Ectodermal cell (in vitro differentiated cells): Measurements from ENCODE around the gene PLA2G2F.

Experiments used
- H3K27ac ChIP-seq: 2 replicates; pipeline ENCODE4 v1.7.0; 2013; ENCODE audit warnings: mild to moderate bottlenecking, low read depth, low read length; ENCODE audit not compliant: insufficient read depth, poor library complexity, severe bottlenecking
- H3K27me3 ChIP-seq: 2 replicates; pipeline ENCODE4 v1.7.0; 2013; ENCODE audit warnings: mild to moderate bottlenecking, low read length; ENCODE audit not compliant: insufficient read depth, control insufficient read depth, poor library complexity, severe bottlenecking
- H3K36me3 ChIP-seq: one replicate; pipeline ENCODE4 v1.7.0; 2013; ENCODE audit warnings: low read length; ENCODE audit not compliant: control insufficient read depth, insufficient read depth
- H3K4me1 ChIP-seq: one replicate; pipeline ENCODE4 v1.7.0; 2013; ENCODE audit warnings: low read length; ENCODE audit not compliant: control insufficient read depth, insufficient read depth
- H3K4me3 ChIP-seq: 2 replicates; pipeline ENCODE4 v1.7.0; 2013; ENCODE audit warnings: low read depth, low read length, control low read depth; ENCODE audit not compliant: insufficient read depth
- H3K9me3 ChIP-seq: 2 replicates; pipeline ENCODE4 v1.7.0; 2013; ENCODE audit warnings: mild to moderate bottlenecking, low read length, moderate library complexity; ENCODE audit not compliant: control insufficient read depth
- WGBS, 2 experiments: methylation state at CpG; one replicate each; pipeline ENCODE4 v1.1.7; 2013; ENCODE audit warnings: missing lambda C conversion rate in 2 of 2; 5-methylcytosine and 5-hydroxymethylcytosine counted together

Gene PLA2G2F

DNA sequence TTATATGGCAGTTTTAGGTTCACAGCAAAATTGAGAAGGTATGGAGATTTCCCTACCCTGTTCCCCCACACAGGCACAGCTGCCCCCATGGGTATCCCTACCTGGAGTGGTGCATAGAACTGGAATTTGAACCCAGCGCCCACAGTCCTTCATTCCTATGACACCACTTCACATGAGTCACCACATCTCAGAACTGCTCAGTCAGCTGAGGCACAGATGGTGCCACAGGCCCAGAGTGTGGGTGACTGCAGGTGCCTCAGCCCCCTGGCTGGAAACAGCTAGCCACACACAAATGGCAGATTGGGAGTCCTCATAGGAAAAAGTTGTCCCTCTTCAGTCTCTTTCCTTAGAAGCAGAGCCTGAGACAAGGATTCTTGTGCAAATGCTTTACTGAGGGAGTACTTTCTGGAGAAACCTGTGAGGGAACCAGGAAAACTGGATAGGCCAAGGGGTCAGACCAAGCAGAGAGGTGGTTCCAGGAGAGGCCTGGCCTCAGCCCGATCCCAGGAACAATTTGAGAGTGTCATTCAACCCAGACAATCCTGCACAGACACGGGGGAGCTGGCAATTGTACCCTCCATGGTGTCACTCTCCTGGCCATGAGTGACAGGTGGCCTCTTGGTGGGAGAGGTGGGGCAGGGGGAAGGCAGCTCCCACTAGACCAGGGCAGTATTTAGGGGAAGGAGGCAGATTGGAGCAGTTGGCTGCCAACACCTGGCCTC, 26.7 kb upstream of the PLA2G2F start:
- Histone ChIP-seq H3K4me3 (no peak overlapping the region), H3K4me1 (no peaks in the 10 kb centered on the region), H3K27ac (no peak overlapping the region), H3K9me3 (no peaks in the 10 kb centered on the region), H3K36me3 (no peaks in the 10 kb centered on the region), H3K27me3 (no peaks in the 10 kb centered on the region)
- 90 to 94% methylated on average over 3 of the region's 3 CpGs for WGBS, 2 experiments

- H3K4me3 ChIP-seq = no peak overlapping the region
- H3K27ac ChIP-seq = no peak overlapping the region
- no peaks in the 10 kb centered on the region for H3K27me3 ChIP-seq
- no peaks in the 10 kb centered on the region for H3K4me1 ChIP-seq
- WGBS, 2 experiments = 76% methylated on average over 15 of the region's 15 CpGs
- no peaks in the 10 kb centered on the region for H3K36me3 ChIP-seq
- no peaks in the 10 kb centered on the region for H3K9me3 ChIP-seq
These were observed 25.0 kb upstream of the PLA2G2F start for GRCh38 chr1:20114021-20114648.

DNA sequence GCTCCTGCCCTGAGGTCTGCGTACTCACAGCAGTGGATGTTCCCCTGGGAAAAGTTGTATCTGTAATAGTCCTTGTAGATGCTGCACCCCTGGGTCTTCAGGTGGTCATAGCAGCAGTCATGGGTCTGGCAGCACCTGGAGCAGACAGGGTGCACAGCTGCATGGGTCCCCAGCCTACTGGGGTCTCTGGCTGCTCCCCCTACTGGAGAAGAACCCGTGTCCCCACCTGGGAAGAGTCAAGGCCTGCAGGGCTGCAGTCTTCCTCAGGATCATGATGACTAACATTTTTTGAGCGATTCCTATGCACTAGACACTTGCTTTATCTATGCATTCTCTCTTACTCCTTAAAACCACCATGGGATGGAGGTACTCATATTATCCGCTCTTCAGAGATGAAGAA, 23.6 kb upstream of the PLA2G2F start:
- WGBS, 2 experiments = 88 to 89% methylated on average over 4 of the region's 4 CpGs
- Histone ChIP-seq H3K4me3 (no peak overlapping the region), H3K4me1 (no peaks in the 10 kb centered on the region), H3K9me3 (no peaks in the 10 kb centered on the region), H3K27me3 (no peaks in the 10 kb centered on the region), H3K36me3 (no peaks in the 10 kb centered on the region), H3K27ac (no peak overlapping the region)

GRCh38 chr1:20115916-20116315, 23.2 kb upstream of the PLA2G2F start:
- Histone ChIP-seq H3K9me3 (no peaks in the 10 kb centered on the region), H3K4me3 (no peak overlapping the region), H3K27ac (no peak overlapping the region), H3K27me3 (no peaks in the 10 kb centered on the region), H3K4me1 (no peaks in the 10 kb centered on the region), H3K36me3 (no peaks in the 10 kb centered on the region)
- WGBS, 2 experiments = 92 to 93% methylated on average over 7 of the region's 7 CpGs

GRCh38 chr1:20117236-20117635, 21.9 kb upstream of the PLA2G2F start:
- H3K27ac ChIP-seq = no peak overlapping the region
- H3K4me1 ChIP-seq = no peaks in the 10 kb centered on the region
- no peak overlapping the region for H3K4me3 ChIP-seq
- H3K9me3 ChIP-seq = no peaks in the 10 kb centered on the region
- no peaks in the 10 kb centered on the region for H3K36me3 ChIP-seq
- H3K27me3 ChIP-seq = no peaks in the 10 kb centered on the region

DNA sequence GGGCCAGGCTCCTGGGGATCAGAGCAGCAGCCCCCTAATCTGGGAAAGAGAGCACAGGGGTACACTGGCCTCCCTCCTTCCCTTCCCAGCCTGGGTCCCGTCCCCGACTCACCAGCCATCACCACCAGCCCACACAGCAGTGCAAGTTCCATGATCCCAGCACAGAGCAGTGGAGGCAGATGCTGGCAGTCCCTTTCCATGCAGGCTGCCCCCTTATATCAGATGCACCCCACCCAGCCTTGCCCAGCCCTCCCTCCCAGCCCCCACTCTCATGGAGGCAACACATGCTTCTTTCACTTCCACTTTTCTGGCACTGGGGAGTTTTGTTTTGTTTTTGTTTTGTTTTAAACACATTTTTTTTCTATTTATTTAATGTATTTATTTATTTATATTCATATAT, 19.8 kb upstream of the PLA2G2F start, which contains the start of gene PLA2G2D:
Gene PLA2G2D, minus strand, starts transcription at position 190 of the 400 bp plus-strand sequence. Its CDS starts 38 bp downstream, at position 152.
- H3K9me3 ChIP-seq = no peaks in the 10 kb centered on the region
- no peak within 1 kb of the TSS for H3K27ac ChIP-seq
- WGBS, 2 experiments = 87 to 94% methylated on average over 2 of the region's 2 CpGs
- no peaks in the 10 kb centered on the region for H3K36me3 ChIP-seq
- no peak within 1 kb of the TSS for H3K4me3 ChIP-seq
- H3K4me1 ChIP-seq = no peaks in the 10 kb centered on the region
- H3K27me3 ChIP-seq = no peaks in the 10 kb centered on the region

- no peaks in the 10 kb centered on the region for H3K36me3 ChIP-seq
- no peak overlapping the region for H3K4me3 ChIP-seq
- H3K27ac ChIP-seq = no peak overlapping the region
- no peaks in the 10 kb centered on the region for H3K9me3 ChIP-seq
- no peaks in the 10 kb centered on the region for H3K4me1 ChIP-seq
- WGBS, 2 experiments = 92 to 93% methylated on average over 4 of the region's 4 CpGs
- no peaks in the 10 kb centered on the region for H3K27me3 ChIP-seq
These were observed 18.3 kb upstream of the PLA2G2F start for GRCh38 chr1:20120796-20121195.

DNA sequence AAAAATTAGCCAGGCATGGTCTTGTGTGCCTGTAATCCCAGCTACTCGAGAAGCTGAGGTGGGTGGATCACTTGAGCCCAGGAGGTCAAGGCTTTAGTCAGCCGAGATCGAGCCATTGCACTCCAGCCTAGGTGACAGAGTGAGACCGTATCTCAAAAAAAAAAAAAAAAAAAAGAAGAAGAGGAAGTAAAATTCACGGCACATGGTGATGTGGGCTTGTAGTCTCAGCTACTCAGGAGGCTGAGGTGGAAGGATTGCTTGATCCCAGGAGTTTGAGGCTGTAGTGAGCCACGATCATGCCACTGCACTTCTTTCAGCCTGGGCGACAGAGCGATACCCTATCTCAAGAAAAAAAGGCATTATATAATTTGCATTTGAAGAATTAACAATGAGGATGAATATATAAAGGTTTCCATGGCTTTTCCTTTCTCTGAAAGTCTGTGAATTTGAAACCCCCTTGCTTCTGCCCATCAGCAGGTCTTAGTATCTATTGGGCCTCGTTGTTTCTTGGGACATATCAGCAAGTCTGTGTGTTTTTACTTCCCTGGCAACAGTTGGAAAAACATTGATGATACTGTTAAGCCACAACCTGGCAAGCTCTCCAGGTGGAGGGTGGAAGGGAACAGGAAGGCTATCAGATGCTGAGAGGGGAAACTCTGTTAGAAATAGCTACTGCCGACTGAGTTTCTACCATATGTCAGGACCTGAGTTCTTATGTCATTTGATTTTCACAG, 15.2 kb upstream of the PLA2G2F start:
- no peaks in the 10 kb centered on the region for H3K27me3 ChIP-seq
- H3K9me3 ChIP-seq = no peaks in the 10 kb centered on the region
- no peak overlapping the region for H3K4me3 ChIP-seq
- 91 to 93% methylated on average over 9 to 10 of the region's 10 CpGs for WGBS, 2 experiments
- no peak overlapping the region for H3K27ac ChIP-seq
- no peaks in the 10 kb centered on the region for H3K36me3 ChIP-seq
- no peaks in the 10 kb centered on the region for H3K4me1 ChIP-seq

- Histone ChIP-seq H3K4me1 (no peaks in the 10 kb centered on the region), H3K27ac (no peak overlapping the region), H3K36me3 (no peaks in the 10 kb centered on the region), H3K9me3 (no peaks in the 10 kb centered on the region), H3K27me3 (no peaks in the 10 kb centered on the region), H3K4me3 (no peak overlapping the region)
- 94 to 96% methylated on average over 6 to 7 of the region's 7 CpGs for WGBS, 2 experiments
These were observed 14.6 kb upstream of the PLA2G2F start for GRCh38 chr1:20124456-20125057.

DNA sequence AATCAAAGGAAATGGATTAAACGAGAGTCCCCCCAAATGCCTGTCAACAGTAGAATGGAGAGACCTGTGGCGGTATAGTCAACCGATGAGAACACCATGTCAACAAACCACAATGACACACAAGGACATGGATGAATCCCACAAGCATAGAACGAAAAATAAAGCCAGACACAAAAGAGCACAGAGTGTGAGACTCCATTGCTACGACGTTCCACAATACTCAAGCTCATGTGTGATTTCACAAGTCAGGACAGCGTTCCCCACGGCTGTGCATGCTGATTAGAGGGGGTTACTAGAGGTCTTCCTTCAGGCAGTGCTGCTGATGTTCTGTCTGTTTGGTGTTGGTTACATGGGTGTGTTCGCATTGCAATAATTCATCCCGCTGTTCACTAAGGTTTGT, 14.0 kb upstream of the PLA2G2F start:
- H3K4me1 ChIP-seq = no peaks in the 10 kb centered on the region
- no peak overlapping the region for H3K4me3 ChIP-seq
- H3K27me3 ChIP-seq = no peaks in the 10 kb centered on the region
- H3K27ac ChIP-seq = no peak overlapping the region
- 87 to 89% methylated on average over 10 of the region's 10 CpGs for WGBS, 2 experiments
- H3K9me3 ChIP-seq = no peaks in the 10 kb centered on the region
- no peaks in the 10 kb centered on the region for H3K36me3 ChIP-seq
